Suprapubic skin (tissue), 4 donors: Measurements from ENCODE around the gene CHRNA9.

Source experiments
- CTCF ChIP-seq, 2 donors: fragments of 200-600 bp in 1 of 2; fragments of 450-650 bp in 1 of 2; sonication (generic) in 1 of 2; IDR thresholded peaks; one replicate each; pipeline ENCODE4 v1.5.1; 2016 to 2019; ENCODE audit warnings: antibody characterized with exemption in 2 of 2, mild to moderate bottlenecking in 1 of 2, moderate library complexity in 1 of 2
- EP300 ChIP-seq: sonication (generic); formaldehyde crosslinking; IDR thresholded peaks from one replicate; pipeline ENCODE4 v1.6.1; 2017; ENCODE audit warnings: antibody characterized with exemption
- POLR2A ChIP-seq, 2 donors: fragments of 450-650 bp; IDR thresholded peaks; one replicate each; pipeline ENCODE4 v1.6.1; 2017; ENCODE audit warnings: antibody characterized with exemption in 2 of 2, mild to moderate bottlenecking in 2 of 2, moderate library complexity in 2 of 2
- POLR2AphosphoS5 ChIP-seq, 3 donors: sonication (generic); formaldehyde crosslinking; IDR thresholded peaks; one replicate each; pipeline ENCODE4 v1.6.1; 2017; ENCODE audit warnings: antibody characterized with exemption in 3 of 3

DNA sequence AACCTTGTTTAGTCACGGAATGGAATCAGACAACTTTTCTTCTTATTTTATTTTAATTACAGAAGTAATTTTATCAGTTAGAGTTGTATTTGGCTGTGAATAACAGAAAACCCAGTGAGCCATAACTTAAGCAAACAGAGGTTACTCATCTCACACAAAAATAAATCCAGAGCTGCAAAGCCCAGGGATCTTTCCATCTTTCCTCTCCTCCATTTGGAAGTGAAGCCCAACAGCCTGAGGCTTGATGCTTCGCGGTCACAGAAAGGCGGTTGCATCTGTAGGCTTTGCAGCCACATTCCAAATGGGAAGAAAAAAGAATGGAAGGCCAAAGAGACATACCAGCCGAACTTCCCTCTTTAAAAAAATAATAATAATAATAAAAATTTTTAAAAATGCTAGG lies 22.6 kb downstream of the CHRNA9 start:
- no peak for TF ChIP-seq CTCF (IDR thresholded peaks at IDR 0.05)
- no peak for TF ChIP-seq POLR2A (IDR thresholded peaks at IDR 0.05)
- no peak for TF ChIP-seq POLR2AphosphoS5 (IDR thresholded peaks at IDR 0.05)
- TF ChIP-seq EP300 = no peak
